Measurements from ENCODE around the gene DEXI.

The DEXI gene

GRCh38 chr16:10961231-10961630 is 19.0 kb upstream of the DEXI start:
- TF ChIP-seq CTCF (IDR thresholded peaks at IDR 0.05): no peak
- TF ChIP-seq ZFX (IDR thresholded peaks at IDR 0.05; ENCODE audit: borderline replicate concordance): no peak
- no peak overlapping the region for H3K27ac ChIP-seq

GRCh38 chr16:10959161-10959560 is 16.9 kb upstream of the DEXI start:
- TF ChIP-seq CTCF (IDR thresholded peaks at IDR 0.05): no peak
- no peak for TF ChIP-seq ZFX (IDR thresholded peaks at IDR 0.05; ENCODE audit: borderline replicate concordance)
- no peak overlapping the region for H3K27ac ChIP-seq

- no peak overlapping the region for H3K27ac ChIP-seq
- TF ChIP-seq ZFX (IDR thresholded peaks at IDR 0.05; ENCODE audit: borderline replicate concordance): no peak
- TF ChIP-seq CTCF (IDR thresholded peaks at IDR 0.05): no peak
Observed at GRCh38 chr16:10957771-10958482, 15.7 kb upstream of the DEXI start.

GRCh38 chr16:10954903-10955302 is 12.6 kb upstream of the DEXI start:
- H3K27ac ChIP-seq: no peak overlapping the region
- no peak for TF ChIP-seq ZFX (IDR thresholded peaks at IDR 0.05; ENCODE audit: borderline replicate concordance)
- no peak for TF ChIP-seq CTCF (IDR thresholded peaks at IDR 0.05)

- H3K27ac ChIP-seq: no peak overlapping the region
- no peak for TF ChIP-seq ZFX (IDR thresholded peaks at IDR 0.05; ENCODE audit: borderline replicate concordance)
- TF ChIP-seq CTCF (IDR thresholded peaks at IDR 0.05): no peak
Observed at GRCh38 chr16:10951026-10951425, 8.8 kb upstream of the DEXI start.

GRCh38 chr16:10950393-10950792 is 8.1 kb upstream of the DEXI start:
- no peak overlapping the region for H3K27ac ChIP-seq
- TF ChIP-seq CTCF (IDR thresholded peaks at IDR 0.05): no peak
- no peak for TF ChIP-seq ZFX (IDR thresholded peaks at IDR 0.05; ENCODE audit: borderline replicate concordance)

- no peak overlapping the region for H3K27ac ChIP-seq
- TF ChIP-seq ZFX (IDR thresholded peaks at IDR 0.05; ENCODE audit: borderline replicate concordance): no peak
- TF ChIP-seq CTCF (IDR thresholded peaks at IDR 0.05): no peak
Observed at GRCh38 chr16:10949424-10949970, 7.2 kb upstream of the DEXI start.

All from 22Rv1 (cell line).